DLD1 (cell line): ENCODE measurements around the gene NBPF1.
"Not testable (repeated sequence)": the region's sequence is repeated elsewhere in the genome, so short reads cannot be mapped to it uniquely, and the experiment has no call there.

ENCODE experiments used
- in situ Hi-C: cut with HindIII; loops from 2 replicates; pipeline ENCODE4 v1.10.0; 2017; ENCODE audit warnings: low sequenced_read_pairs

Gene NBPF1

DNA sequence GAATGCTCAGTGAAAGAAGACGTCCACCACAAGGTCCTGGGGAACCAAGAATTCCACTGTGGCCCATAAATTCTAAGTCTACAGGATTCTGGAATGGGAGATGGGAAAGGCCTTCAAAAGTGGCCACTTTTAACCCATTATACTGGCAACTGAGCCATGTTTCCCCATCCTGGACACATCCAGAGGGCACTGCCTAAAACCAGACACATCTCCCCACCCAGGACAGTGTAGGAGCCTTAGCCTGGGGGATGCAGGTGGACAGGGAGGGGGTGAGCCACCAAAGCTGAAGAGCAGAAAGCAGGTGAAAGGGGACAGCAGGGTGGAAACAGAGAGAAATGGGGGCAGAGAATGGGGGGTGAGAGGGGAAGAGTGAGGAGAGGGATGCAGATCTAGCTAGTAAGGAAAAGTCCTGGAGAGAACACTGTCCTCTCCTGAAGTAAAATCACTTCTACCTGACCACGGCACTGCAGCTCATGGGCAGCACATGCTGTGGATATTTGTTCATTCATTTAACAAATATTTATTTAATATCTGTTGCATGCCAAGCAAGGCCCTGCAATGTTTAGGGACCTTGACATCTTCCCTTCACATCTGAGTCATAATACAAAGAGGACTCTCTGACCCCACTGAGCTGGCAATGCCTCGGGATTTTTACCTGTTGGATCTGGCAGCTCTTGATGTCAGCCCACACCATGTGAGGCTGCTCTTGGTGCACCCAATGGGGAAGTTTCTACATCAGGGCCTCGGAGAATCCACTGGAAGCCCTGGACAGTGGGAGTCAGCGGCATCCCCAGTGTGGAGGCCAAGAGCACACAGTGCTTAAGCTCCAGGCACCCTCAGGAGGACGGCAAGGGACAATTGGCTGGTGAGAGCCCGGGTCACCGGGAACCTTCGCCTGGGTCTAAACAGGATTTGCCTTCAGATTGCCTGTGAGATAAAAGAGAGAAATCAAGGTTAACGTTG lies 5.2 kb downstream of the NBPF1 start:
- in situ Hi-C loops, result not testable (repeated sequence)

DNA sequence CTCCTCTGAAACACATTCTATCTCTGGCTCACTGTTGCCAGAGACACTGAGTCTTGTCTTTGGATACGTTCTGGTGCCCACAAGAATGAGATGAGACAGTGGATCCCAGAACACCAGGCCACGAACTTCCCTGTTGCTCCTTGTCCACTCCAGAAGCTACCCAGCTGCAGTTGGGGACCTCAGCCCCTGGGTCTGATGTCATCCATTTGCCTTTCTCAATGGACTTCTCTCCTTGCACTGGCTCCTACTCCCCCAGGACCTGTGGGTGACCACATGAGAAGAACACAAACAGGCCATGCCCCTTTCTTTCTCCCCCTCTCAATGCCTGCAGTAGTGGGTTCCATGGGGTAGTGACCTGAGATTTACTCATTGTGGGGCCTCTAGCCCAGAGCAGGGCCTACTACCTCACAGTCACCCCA lies 5.9 kb downstream of the NBPF1 start:
- in situ Hi-C loops, result no loop called here

DNA sequence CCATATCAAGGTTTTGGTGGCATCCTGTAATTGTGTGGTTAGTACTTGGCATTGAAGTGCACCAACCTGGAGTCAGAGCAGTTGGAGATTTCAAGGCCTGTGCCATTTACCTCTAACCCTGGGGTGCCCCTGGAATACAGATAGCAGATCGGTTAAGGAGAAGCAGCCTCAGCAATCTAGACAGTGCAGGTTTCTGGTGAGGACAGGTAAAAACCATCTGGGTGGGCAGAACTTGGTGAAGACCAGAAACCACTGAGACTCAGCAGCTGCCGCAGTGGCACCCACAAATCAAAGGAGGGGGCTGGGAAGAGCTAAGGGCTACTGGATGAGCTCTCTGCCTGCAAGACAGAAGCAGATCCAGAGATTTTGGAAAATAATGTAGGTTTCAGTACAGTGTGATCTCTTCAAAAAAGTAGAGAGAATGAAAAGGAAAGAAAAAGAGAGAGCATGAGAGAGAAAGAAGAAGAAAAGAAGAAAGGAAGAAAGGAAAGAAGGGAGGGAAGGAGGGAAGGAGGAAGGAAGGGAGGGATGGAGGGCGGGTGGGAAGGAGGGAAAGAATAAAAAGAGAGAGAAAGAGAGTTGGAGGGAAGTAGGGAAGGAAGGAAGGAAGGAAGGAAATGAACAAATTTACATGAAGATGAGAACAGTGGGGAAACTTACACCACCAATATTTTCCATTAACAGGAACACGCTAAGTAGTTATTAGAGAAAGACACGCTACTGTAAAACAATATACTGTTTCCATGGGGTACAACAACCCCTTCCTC lies 6.5 kb downstream of the NBPF1 start:
- in situ Hi-C loops, result not testable (repeated sequence)

DNA sequence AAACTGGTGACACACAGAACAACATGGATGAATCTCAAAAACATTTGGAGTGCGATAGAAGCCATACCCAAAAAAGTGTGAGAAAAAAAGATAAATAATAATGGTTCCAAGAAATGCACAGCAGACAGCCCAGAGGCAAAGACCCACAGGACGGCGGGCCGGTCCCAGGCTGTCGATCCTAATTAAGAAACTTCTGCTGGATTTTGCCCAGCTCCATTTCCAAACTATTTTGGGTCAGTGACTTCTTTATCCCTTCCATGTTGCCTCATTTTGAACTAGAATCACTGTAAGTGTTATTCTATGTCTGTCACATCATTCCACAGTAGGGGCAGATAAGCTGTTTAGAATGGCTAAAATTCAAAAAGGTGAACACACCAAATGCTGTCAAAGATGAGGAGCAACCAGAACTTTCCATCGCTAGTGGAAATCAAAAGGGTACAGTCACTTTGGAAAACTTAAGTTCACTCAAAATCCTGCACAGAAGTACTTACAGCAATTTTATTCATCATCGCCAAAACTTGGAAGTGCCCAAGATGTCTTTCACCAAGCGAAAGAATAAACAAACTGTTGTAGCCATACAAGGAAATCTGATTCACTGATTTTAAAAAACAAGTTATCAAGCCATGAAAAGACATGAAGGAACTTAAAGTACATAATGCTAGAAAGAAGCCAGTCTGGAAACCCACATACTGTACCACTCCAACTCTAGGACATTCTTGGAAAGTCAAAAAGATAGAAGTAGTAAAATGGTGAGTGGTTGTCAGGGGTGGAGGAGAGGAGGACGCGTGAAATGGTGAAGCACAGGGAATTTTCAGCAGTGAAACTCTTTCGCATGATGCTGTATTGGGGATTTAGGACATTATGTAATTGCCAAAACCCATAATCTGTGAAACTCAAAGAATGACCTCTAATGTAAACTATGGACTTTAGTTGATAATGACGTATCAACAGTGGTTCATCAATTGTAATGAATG lies 7.5 kb downstream of the NBPF1 start:
- in situ Hi-C loops, result no loop called here

DNA sequence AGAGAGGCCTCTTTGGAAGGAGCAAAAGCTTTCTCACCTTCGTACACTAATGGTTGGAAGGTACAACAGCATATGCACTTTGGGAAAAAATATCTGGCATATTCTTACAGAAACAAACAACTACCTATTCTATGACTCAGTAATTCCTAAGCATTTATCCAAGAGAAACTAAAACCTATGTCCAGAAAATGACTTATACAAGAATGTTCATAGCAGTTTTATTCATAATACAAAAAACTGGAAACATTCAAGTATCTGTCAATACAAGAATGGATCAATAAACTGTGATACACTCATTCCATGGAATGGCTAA lies 8.2 kb downstream of the NBPF1 start:
- in situ Hi-C loops, result no loop called here

DNA sequence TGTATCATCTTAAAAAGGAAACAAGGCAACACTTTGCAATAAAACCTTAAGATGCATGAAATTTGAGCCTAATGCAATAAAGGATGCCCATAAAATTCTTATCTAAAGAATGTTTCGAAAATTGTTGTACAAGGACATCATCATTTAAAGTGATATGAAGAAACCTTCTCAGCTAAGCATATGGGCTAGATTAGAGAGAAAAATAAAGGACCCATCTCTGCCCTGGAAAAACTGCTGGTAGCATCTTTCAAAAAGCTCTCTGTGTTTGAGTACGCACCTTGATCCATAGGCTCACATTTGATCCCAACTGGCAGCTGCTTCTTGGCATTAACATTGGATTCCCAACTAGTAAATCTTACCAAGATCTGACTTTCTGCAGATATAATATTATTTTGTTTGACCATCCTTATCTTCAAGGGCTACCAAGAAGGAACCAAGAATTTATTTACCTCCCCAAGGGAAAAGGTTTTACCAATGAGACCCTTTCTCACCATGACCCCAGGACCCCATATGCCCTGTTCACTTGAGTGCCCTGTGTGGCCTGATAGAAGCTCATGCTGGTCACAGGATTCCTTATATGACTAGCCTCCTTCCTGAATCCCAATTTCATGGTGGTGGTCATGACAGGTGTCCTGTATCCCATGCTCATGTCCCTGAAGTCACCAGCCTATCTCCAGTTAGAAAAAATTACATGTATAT lies 8.7 kb downstream of the NBPF1 start:
- in situ Hi-C loops, result not testable (repeated sequence)

DNA sequence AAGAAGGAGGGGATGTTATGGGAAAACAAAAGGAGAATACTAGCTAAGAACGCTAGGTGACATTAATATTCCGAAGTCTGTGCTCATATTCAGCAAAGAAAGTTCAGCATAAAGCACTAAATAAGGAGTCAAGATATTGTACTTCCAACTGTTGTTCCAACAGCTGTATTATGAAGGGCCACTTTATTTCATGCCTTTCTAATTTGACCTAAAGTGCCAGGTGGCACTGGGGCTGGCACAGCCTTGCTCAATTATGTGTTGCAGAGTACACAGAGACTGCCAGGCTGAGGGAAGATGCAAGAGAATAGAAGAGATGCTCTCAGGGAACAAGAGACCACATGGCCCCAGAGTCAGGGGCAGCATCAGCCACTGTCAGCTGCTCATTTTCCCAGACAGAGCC lies 9.7 kb downstream of the NBPF1 start:
- in situ Hi-C loops, result not testable (repeated sequence)

DNA sequence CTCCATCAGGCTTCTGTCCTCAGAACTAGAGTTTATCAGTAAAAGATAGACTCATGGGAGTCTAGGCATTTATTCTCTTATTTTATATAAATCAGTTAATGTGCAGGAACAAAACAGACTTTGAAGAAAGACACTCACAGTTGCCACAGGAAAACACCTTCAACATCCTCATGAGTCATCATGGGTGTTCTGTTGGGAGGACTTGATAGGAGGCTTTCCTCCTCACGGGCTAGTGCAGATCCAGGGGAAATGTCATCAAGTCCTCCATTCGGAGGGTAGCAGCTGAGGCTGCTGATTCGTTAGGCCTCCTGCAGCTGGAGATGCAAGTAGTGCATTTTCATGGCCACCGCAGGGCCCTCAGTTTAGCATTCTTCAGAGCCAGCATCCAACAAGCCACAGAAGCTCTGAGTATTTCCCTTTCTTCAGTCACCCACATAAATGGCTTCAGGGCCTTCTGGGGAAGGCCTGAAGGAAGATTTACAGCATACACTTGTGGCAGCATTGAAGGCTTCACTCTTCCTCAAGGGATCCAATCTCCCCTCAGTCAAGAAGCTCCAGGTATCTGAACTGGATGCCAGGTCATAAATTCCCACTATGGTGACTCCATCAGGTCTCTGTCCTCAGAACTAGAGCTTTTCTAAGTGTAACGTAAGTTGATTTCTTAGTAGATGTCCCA lies 10.9 kb downstream of the NBPF1 start:
- in situ Hi-C loops, result not testable (repeated sequence)

DNA sequence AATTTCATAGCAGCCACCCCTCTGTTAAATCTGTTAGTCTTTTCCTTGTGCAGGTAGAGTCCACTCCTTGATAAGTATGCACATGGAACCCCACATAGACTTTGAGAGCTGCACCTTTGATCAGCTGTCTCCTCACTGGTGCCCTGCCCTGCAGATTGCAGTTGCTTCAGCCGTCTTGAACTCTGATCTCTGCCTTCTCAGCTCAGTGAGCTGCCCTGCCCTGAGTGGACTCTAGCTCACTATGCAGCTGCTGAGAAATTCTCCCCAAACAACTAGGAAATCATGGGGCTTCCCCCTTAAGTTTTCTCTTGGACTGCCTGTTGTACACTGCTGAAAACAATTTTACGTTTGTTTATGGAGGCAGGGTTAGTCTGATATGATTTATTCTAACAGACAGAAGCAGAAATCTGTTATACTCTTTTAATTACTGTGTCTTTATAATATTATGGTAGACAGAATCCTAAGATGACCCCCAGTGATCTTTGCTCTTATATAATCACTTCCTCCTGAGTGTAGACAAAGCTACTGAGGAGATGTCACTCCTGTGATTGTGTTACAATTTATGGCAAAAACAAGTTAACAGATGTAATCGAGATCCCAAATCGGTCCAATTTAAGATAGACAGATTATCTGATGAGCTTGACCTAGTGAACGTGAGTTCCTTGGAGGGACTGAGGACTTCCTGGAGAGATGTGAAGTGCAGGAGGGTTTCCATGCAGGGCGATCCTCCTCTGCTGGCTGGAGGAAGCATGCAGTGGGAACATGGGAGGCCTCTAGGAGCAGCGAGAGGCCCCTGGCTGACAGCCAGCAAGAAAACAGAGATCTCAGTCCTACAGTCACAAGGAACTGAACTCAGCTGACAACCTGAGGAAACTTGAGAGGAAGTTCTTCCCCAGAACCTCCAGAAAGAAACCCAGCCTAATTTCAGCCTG lies 12.2 kb downstream of the NBPF1 start:
- in situ Hi-C loops, result not testable (repeated sequence)

DNA sequence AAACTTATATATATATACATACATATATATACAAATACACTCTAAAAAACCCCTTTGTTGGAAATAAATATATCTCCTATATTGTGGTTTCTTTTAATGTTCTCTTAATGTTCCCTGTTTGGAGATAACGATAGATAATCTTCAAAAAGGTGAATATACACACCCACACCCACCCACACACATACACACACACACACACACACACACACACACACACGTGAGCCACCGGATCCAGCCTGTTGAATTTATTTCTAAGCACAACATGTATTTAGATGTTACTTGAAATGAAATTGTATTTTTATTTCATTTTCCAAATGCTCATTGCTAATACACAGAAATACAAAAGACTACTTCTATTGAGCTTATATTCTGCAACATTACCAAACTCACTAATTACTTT lies 14.0 kb downstream of the NBPF1 start:
- in situ Hi-C loops, result not testable (repeated sequence)

DNA sequence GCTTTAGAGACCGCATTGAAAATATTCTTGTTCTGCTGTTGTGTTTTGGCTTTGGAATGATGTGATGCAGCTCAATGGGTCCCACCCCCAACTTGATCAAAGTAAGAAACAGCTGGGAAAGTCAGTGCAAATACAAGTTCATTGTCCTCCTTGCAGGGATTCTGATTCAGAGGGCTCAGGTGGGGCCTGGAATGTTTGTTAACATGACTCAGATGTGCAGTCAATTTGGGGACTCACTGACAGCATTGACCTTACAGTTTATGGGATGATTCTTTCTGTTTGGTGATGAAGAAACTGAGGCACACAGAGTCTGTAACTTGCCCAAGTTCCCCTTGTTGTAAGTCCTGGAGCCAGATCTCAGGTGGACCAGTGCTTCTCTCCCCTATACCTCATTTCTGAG lies 18.1 kb downstream of the NBPF1 start:
- in situ Hi-C loops, result not testable (repeated sequence)

DNA sequence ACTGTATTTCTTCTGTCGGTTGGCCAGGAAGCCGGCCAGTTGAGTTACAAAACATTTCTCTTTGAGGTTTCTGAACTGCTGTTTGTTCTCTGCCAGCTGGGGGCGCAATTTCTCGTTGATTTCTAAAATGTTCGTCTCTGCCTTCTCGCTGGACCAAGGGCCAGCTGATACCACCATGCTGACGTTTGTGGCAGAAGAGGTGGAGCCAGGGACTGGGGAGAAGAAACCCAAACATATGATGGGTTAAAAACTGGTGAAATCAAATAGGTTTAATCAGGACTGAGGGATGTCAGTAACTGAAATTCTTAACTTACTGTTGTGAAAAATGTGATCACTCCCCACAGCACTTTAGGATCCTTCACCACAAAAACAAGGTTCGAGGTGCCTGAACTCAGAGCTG lies 21.5 kb downstream of the NBPF1 start:
- in situ Hi-C loops, result not testable (repeated sequence)

DNA sequence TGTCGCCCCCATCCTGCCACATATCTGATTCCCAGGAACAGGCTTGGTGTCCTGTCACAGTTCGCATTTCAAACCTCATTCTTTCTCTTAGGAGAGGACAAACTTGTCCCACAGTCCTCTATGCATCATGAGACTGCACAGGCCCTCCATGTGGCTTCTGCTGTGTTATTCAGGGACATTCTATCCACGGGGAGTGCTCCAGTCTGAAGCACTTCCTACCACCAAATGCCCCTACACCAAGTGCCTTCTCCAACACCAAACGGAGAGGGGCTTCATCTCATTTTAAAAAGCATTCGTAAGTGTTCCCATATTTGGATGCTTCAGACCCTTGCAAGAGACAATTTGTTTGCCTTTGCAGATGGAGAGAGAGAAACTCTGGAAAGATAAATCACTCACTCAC lies 25.3 kb downstream of the NBPF1 start:
- in situ Hi-C loops, result not testable (repeated sequence)

DNA sequence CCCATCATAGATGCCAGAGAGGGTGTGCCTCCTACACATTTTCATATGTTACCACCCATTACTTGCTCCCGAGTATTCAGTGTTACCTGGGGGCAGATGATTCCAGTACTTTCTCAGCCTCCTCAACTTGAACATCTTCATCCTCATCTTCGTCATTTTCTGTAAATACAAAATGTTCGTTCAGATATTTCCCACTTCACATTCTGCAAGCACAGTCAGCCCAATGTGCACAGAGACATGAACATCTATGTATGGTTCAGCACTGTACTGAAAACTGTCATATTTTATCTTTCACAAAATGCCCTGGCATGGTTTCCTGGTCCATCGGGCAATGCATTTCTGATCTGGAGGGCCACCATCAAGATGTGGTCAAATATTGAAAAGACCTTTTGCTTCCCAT lies 25.7 kb downstream of the NBPF1 start:
- in situ Hi-C loops, result not testable (repeated sequence)

DNA sequence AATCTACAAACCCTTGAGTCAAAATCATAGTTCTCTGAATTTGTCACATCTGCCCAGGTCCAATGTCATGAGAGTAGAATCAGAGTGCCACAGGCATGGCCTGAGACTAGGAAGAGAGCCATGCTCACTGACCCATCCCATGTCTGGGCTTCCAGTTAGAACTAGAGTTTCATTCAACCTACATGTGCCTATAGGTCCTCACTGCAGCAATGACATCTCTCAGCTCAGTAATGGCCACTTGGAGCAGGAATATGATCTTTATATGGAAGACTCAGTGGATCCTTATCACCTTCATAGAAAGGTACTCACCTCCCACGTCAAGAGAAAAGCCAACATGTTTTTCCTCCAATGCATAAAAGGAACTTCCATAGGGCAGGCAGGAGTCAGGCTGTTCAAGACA lies 48.0 kb downstream of the NBPF1 start:
- in situ Hi-C loops, result not testable (repeated sequence)

DNA sequence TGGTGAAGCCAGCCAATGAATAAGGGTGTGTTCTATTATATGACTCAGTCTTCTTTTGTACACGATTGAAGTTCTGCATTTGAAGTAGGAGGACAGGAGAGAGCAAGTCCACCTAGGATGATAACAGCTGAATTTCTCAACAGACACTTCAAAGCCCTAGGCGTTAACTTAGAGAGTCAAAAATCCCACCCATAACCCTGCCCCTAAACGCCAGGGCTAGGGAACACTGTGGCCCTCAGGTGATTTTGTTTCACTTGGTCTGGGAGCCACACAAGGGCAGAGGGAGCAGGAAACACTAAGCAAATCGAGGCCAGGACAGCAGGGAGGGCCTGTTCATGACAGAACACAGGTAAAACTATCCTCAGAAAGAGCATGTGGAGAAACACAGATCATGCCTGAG lies 52.3 kb downstream of the NBPF1 start:
- in situ Hi-C loops, result not testable (repeated sequence)

DNA sequence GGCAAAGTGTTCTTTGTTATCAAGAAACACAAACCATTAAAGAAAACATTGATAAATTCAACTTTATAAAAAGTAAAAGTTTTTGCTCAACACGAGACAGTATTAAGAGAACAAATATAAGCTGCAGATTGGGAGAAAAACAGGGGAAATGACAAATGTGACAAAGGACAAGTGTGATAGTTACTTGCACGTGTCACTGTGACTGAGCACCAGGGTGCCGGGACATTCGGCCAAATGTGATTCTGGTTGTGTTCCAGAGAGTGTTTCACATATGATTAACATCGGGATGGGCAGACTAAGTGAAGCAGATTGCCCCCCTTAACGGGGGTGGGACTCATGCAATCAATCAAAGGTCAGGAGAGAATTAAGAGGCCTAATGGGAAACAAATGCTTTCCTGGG lies 52.9 kb downstream of the NBPF1 start:
- in situ Hi-C loops, result not testable (repeated sequence)

DNA sequence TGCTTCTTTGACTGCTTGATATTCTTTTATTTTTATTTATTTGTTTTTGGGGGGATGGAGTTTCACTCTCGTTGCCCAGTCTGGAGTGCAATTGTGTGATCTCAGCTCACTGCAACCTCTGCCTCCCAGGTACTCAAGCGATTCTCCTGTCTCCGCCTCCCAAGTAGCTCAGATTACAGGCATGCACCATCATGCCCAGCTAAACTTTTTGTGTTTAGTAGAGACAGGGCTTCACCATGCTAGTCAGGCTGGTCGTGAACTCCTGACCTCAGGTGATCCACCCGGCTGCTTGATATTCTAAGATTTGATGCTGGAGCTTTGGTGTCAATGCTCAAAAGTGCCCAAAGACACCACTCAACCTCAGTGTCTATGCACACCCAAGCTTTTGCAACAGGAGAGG lies 53.7 kb downstream of the NBPF1 start:
- in situ Hi-C loops, result not testable (repeated sequence)

DNA sequence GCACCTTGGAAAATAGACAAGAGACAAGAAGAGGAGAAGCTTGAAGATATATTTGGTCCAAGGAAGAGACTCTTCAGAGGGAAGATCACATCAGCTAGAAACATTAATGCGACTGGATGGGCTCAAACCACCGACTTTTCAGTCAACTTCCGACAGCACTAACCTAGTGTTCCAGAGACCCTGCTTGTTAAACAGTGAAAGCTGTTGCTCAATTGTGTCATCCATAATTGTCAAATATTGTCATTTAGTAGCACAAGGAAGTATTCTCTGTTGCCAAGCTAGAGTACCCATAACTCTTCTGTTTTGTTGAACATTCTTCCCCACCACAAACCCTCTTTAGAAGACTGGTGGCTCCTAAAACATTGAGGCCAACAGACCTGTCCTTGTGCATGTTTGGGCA lies 56.3 kb downstream of the NBPF1 start:
- in situ Hi-C loops, result not testable (repeated sequence)
